Measurements from ENCODE around the gene ATG7. TPM values are rescaled to one million over a fixed set of nuclear protein-coding genes. Genes with fewer than 3 reads are reported as not detected.

Gene ATG7
- total RNA-seq, 4 donors from 2014 or later, result 54.8 to 126 (median 100) TPM

DNA sequence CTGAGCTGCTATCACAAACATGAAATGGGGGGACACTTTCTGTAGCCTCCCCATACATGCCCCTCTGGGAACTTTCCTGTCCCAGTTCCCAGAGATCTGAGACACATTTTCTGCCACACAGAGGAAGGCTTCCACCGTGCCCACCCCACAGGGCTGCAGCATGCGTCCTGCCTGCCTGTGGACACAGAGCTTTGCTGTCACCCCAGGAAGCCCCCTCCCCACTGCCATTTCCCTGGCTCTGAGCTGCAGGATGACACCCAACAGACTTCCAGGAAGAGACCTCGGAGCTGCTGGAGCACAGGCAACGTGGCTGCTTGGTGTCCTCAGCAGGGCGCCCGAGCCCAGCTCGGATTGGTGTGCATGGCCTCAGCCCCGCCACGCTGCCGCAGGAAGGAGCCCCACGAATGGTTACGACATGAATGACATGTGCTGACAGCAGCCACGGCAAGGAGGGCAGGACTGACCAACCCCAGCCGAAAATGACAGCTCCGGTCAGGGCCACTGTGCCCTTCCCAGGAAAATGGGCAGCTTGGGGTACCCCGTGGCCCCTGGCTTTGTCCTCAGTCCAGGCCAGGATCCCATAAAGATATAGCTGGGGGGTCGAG, 290.2 kb downstream of the ATG7 start:
- peak overlapping the region; percentile 79 to 88 for H3K27ac ChIP-seq
- no peaks in the 10 kb centered on the region for H3K36me3 ChIP-seq
- no peak overlapping the region for H3K4me3 ChIP-seq
- intact Hi-C loops (cut with DNase I; ENCODE audit: low total_unique reads), result no loop called here
- DNase-seq, result peak in 1 of 2 donors; percentile 14
- H3K9me3 ChIP-seq, result no peaks in the 10 kb centered on the region
- peaks cover 4 to 8% of the 10 kb centered on the region in 2 donors for H3K4me1 ChIP-seq
- H3K27me3 ChIP-seq, result no peaks in the 10 kb centered on the region
- TF ChIP-seq POLR2A (IDR thresholded peaks at IDR 0.05), result no peak
- TF ChIP-seq, protein P1, sequence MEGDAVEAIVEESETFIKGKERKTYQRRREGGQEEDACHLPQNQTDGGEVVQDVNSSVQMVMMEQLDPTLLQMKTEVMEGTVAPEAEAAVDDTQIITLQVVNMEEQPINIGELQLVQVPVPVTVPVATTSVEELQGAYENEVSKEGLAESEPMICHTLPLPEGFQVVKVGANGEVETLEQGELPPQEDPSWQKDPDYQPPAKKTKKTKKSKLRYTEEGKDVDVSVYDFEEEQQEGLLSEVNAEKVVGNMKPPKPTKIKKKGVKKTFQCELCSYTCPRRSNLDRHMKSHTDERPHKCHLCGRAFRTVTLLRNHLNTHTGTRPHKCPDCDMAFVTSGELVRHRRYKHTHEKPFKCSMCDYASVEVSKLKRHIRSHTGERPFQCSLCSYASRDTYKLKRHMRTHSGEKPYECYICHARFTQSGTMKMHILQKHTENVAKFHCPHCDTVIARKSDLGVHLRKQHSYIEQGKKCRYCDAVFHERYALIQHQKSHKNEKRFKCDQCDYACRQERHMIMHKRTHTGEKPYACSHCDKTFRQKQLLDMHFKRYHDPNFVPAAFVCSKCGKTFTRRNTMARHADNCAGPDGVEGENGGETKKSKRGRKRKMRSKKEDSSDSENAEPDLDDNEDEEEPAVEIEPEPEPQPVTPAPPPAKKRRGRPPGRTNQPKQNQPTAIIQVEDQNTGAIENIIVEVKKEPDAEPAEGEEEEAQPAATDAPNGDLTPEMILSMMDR (IDR thresholded peaks at IDR 0.05), result no peak

DNA sequence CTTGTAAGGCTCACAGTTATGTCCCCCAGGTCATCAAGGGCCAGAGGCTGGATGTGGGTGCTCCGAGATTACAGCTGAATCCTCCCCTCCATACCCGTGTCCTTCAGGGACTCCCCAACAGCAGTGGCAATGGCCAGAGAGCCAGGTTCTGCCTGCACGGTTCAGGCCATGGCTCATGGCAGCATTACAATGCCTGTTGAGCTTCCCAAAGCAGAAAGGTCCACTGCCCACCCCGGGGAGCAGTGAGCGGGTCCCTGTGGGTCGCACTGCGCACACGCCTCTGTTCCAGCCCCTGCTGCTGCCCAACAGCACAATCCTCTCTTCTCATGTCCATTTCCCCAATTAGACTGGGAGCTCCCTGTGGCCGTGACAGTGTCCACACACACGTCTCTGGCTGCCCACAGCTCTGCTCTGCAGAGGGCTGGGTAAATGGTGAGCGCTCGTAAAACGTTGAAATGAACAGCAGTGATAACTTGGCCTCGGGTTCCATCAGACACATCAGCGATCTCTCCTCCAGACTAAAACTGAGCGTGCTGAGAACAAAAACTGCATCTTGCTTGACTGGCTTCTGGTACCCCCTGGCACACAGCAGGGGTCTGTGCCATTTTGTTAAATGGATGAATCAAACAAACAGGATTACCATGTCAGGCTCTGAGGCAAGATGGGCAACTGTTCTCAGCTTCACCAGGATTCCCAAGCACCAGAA, 291.1 kb downstream of the ATG7 start:
- peak in 1 of 2 donors; percentile 14 for DNase-seq
- peak in 1 of 2 donors; percentile 5 for TF ChIP-seq POLR2A (IDR thresholded peaks at IDR 0.05)
- TF ChIP-seq, protein P1 (IDR thresholded peaks at IDR 0.05), result no peak
- no peak overlapping the region for H3K4me3 ChIP-seq
- peaks cover 1 to 7% of the 10 kb centered on the region in 2 donors for H3K4me1 ChIP-seq
- H3K27ac ChIP-seq, result peak overlapping the region; percentile 30 to 79
- no peaks in the 10 kb centered on the region for H3K9me3 ChIP-seq
- intact Hi-C loops (cut with DNase I; ENCODE audit: low total_unique reads), result no loop called here
- H3K27me3 ChIP-seq, result no peaks in the 10 kb centered on the region
- no peaks in the 10 kb centered on the region for H3K36me3 ChIP-seq

DNA sequence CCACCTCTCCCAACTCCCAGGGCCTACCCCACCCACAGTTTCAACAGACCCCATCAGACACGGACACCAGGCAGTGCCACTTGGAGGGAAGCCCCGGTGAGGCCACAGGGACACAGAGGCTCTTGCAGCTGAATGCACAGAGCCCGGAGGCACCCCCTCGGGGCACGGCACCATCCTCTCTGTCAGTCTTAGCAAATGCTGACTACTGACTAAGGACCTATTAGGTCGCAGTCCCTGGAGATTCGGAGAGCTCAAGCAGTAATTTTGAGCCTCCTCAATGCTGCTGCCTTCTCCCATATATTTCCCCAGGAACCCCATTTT, 291.6 kb downstream of the ATG7 start:
- Histone ChIP-seq H3K4me3 (no peak overlapping the region), H3K36me3 (no peaks in the 10 kb centered on the region), H3K27me3 (no peaks in the 10 kb centered on the region), H3K4me1 (peaks cover 0 to 9% of the 10 kb centered on the region in 2 donors), H3K9me3 (no peaks in the 10 kb centered on the region), H3K27ac (peak overlapping the region; percentile 30 to 79)
- intact Hi-C loops (cut with DNase I; ENCODE audit: low total_unique reads), result no loop called here
- DNase-seq, result peak; percentile 12 to 14
- TF ChIP-seq, protein P1 (IDR thresholded peaks at IDR 0.05), result no peak
- no peak for TF ChIP-seq POLR2A (IDR thresholded peaks at IDR 0.05)

DNA sequence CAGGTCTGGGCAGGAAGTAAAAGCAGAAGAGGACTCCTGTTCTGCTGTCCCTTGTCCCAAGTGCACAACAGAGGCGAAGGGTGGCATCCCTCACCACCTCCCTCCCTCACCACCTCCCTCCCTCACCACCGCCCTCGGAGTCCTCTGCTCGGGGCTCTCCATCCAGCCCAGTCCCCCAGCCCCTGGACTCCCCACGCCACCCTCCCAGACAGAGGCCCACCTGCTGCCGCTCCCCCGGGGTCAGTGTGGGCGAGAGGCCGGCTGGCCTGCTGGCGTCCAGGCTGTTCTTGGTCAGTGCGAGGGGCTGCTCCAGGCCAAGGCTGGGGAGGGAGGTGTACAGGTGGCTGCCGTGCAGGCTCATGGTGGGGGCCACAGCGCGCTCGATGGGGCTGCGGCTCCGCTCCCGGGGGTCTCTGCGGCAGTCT, 292.4 kb downstream of the ATG7 start:
- Histone ChIP-seq H3K9me3 (no peaks in the 10 kb centered on the region), H3K27ac (peak overlapping the region in 1 of 2 donors; percentile 33), H3K27me3 (no peaks in the 10 kb centered on the region), H3K36me3 (no peaks in the 10 kb centered on the region), H3K4me1 (peaks cover 0 to 15% of the 10 kb centered on the region in 2 donors), H3K4me3 (no peak overlapping the region)
- peak; percentile 14 to 17 for DNase-seq
- intact Hi-C loops (cut with DNase I; ENCODE audit: low total_unique reads), result no loop called here
- TF ChIP-seq POLR2A (IDR thresholded peaks at IDR 0.05), result no peak
- TF ChIP-seq, protein P1 (IDR thresholded peaks at IDR 0.05), result no peak

DNA sequence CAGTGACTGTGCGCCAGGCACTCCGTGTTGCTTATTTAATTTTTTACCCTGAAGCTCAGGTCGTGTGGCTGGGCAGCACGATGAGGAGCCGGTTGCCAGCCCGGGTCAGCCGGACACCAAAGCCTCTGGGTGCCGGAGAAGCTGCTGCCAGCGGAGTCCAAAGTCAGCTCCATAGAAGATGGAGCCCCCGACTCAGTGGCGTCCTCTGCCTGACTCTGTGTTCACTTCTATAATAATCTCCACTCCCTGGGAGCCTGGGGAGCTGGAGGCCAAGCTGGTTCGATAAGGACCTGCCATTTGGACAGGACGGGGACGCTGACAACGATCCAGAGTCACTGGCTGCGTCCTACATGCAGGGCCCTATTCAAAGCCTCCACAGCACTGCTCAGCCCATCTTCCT, 292.9 kb downstream of the ATG7 start:
- Histone ChIP-seq H3K4me1 (peaks cover 0 to 15% of the 10 kb centered on the region in 2 donors), H3K27ac (peak overlapping the region in 1 of 2 donors; percentile 33)

More for the DNA sequence above, 292.9 kb downstream of the ATG7 start:
- peak; percentile 12 to 13 for DNase-seq
- no peaks in the 10 kb centered on the region for H3K27me3 ChIP-seq
- no peaks in the 10 kb centered on the region for H3K9me3 ChIP-seq
- no peaks in the 10 kb centered on the region for H3K36me3 ChIP-seq
- intact Hi-C loops (cut with DNase I; ENCODE audit: low total_unique reads), result no loop called here
- no peak for TF ChIP-seq POLR2A (IDR thresholded peaks at IDR 0.05)
- no peak overlapping the region for H3K4me3 ChIP-seq

All from uterus (tissue), 4 donors.